GM21381 (cell line): Measurements from ENCODE around the gene CLCN6.

Experiments used
- ATAC-seq: cut with Tn5 transposase; IDR thresholded peaks from one replicate; pipeline ENCODE4 v1.9.1; 2021; ENCODE audit warnings: mild to moderate bottlenecking, moderate library complexity; ENCODE audit not compliant: unreplicated experiment

The CLCN6 gene

DNA sequence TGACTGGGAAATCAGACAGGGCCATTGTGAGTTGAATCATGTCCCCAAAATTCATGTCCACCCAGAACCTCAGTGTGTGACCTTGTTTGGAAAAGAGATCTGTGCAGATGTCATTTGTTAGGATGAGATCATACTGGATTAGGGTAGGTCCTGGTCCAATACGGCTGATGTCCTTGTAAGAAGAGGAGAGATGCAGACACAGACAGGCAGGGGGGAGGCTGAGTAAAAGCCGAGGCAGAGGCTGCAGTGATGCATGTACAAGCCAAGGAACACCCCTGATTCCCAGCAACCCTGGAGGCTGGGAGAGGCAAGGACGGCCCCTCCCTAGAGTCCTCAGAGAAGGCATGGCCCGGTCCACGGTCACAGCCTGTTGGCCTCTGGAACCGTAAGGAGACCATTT lies 68.6 kb downstream of the CLCN6 start:
- no peak for ATAC-seq

DNA sequence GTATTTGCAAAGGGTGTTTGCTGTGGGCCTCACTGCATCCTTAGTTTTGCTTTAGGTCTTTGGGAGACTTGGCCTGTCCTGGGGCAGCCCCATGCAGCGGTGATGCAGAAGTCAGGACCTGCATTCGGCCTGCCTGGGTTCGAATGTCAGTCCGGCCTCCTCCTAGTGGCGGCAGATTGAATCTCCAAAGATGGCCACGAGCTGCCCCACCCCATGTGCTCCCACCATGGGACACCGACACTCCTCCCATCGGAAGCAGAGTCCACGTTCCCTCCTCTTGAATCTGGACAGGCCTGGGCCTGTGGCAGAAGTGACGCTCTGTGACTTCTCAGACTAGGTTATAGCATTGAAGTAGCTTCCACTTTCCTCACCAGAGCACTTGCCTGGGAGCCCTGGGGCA lies 69.1 kb downstream of the CLCN6 start:
- ATAC-seq = no peak

DNA sequence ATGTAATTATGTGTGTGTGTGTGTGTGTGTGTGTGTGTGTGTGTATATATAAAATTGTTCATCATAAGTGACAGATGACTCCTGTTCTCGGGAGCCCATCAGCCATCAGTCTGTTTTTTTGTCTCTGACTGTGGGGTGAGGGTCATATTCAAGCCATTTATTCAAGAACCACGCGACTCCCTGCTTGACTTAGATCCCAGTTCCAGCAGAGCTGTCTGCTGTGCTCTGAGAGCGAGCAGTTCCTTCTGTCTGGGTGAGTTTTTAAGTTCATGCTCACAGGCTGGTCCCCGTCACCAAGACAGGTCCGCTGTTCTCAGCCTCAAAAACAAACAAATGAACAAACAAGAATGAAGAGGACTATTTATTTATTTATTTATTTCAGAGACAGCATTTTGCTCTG lies 71.1 kb downstream of the CLCN6 start:
- ATAC-seq = no peak

DNA sequence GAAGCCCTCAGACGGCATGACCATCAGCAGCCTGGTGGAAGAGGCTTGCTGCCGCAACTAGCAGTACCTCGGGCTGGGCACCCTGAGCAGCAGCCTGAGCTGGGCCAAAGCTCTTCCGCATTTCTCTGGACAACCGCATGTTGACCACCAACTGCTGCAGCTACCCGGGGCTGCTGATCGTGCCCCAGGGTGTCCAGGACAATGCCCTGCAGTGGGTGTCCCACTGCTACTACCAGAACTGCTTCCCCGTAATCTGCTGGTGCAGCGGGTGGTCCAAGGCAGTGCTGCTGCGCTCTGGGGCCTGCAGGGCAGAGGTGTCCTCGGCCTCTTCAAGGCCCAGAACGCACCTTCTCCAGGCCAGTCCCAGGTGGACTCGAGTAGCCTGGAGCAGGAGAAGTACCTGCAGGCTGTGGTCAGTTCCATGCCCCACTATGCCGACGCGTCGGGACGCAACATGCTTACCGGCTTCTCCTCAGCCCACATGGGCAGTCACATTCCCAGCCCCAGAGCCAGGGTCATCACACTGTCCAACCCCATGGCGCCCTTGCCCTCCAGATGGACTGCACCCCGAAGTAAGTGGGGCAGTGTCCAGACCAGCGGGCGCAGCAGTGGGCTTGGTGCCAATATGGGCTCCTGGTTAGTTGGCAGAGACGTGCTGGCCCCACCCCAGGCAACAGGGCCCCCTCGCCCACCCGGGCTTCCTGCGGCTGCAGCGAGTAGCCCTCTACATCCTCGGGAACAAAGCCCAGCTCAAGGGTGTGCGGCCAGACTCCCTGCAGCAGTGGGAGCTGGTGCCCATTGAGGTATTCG lies 72.3 kb downstream of the CLCN6 start:
- no peak for ATAC-seq

DNA sequence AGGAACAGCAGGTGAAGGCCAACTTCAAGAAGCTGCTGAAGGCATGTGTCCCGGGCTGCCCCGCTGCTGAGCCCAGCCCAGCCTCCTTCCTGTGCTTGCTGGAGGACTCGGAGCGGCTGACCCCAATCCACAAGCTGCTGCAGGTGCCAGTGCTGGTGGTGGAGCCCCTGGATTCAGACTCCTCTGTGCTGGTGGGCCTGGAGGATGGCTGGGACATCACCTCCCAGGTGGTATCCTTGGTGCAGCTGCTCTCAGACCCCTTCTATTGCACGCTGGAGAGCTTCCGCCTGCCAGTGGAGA lies 72.8 kb downstream of the CLCN6 start:
- no peak for ATAC-seq

DNA sequence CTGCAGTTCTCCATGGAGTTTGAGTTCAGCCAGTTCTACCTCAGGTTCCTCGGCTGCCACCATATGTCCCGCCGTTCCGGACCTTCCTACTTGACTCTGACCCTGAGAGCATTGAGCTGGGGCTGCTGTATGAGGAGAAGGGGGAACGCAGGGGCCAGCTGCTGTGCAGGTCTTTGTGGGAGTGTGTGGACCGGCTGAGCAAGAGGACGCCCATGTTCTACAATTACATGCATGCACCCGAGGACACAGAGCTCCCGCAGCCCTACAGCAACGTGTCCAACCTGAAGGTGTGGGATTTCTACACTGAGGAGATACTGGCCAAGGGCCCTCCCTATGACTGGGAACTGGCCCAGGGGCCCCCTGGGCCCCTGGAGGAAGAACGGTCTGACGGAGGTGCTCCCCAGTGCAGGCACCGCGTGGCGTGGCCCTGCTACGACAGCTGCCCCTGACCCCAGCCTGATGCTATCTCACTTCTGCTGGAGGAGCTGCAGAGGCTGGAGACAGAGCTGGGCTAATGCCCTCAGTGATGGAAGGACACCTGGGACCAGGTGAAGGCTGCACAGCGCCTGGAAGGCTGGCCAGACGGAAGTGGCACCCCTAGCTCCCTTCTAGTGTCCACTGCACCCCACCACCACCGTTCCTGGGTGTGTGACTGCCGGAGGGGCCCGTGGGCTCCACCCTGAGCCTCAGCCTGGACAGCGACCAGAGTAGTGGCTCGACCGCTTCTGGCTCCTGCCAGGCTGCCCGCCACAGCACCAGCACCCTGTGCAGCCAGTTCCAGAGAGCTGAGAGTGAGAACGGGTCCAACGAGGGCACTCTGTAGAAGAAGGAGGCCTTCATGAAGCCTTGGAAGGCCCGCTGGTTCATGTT lies 73.6 kb downstream of the CLCN6 start:
- ATAC-seq = no peak

DNA sequence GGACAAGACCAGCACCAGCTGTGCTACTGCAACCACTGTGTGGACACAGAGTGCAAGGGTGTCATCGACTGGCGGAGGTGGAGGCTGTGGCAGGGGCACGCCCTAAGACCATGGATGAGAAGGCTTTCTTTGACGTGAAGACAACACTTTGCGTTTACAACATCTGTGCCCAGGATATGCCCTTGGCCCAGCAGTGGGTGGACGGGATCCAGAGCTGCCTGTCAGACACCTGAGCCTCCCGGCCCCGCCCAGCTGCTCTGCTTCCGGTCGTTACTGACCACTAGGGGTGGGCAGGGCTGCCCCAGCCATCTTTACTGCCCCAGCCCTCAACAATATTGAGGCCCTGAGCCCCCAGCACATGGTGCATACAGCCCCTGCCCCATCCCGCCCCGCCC lies 74.2 kb downstream of the CLCN6 start:
- no peak for ATAC-seq

DNA sequence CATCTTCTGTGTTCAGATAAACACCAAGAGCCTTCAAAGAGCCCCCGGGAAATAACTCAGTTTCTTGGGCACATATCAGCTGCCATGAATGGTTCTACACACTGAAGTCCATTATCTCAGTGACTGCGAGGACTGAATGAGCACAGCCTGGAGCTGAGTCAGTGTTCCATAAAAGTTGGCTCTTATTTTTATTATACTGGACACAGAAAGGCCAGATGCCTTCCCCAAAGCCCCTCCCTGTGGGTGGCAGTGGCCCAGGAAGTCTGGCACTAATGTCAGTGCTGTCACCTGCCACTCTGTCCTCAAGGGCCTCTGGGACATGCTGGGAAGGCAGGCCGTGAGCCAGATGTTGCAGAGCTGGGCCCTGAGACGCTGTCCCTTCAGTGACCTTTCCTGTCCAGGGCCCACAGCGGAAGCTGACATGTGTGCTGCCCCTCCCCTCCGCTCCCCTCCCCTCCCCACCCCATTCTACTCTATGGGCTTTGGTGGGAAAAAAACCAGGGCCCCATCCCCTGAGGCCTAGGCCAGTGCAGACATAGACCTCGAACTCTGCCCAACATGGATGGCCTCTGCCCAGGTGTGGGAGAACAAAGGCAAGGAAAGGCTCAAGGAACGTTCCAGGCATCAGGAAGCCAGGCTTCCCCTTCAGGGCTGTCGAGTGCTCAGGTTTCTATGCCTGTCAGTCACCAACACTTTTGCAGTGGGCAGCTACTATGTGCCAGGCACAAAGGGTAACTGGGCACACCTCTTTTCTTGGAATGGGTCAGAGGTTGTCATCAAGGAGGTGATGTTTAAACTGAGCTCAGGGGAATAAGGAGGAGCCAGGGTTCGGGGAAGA lies 75.1 kb downstream of the CLCN6 start:
- ATAC-seq = no peak

DNA sequence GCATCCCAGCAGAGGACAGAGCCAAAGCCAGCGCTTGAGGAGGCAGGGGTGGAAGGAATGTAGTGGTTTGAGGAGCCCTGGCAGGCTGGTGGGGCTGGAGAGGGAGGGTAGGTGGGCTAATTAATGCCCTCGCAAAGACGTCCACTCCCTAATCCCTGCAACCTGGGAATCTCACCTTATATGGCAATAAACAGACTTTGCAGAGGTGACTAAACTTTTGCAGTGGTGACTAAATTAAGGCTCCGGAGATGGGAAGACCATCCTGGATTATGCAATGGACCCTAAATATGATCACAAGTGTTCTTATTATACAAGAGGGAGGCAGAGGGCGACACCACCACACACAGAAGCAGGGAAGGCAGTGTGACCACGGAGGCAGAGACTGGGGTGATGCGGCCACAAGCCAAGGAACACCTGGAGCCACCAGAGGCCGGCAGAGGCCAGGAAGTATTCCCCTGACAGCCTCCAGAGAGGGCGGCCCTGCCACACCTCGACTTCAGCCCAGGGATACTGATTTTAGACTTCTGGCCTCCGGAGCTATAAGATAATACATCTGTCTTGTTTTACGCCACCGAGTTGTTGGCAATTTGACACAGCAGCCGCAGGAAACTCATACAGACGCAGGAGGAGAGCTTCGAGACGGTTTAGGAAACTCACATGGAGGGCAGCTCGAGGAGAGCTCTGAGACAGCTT lies 75.9 kb downstream of the CLCN6 start:
- no peak for ATAC-seq

DNA sequence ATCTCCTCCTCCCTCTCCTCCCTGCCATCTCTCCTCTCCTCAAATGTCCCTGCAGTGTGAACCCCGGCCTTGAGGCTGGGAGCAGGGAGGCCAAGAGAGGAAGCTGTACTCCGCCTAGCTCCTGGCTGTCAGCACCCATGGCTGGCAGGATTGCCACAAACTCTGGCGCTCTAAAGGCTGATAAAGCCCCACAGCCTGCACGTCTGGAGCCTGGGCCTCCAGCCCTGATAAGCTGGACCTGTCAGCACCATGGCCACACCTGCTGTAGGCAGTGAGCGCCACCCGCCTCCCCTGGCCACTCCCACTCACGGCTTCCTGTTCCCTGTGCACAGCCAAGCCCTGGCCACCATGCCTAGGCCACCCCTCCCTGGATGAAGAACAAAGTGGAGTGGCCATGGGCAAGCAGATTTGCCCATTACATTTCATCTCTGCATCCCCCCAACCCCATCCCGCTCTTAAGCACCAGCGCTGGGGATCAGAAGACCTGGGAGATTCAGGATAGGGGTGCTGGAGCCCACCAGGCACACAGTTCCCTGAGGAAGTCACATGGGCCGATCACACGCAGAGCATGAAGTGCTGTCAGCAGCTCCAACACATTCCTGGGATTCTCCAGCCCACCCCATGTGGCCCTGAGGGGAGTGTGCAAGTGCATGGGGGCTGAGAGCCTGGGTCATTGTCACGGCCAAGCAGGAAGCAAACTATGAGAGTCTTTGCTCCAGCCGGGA lies 77.0 kb downstream of the CLCN6 start:
- no peak for ATAC-seq

DNA sequence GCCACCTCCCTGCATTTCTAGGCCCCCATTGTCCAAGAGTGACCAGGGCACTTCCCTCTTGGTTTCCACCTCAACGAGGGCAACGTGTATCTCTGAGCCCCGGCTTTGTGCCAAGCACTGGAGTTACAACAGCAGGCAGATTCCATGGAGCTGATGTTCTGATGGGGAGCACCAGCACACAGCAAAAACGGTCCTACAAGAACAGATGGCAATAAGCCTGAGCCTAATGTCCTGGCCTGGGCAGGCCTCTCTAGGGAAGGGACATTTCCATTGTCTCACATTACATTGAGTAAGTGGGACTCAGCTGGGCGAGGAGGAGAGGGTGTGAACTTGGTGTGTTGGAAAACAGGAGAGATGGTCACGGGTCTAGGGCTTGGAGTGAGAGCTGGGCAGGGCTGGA lies 79.9 kb downstream of the CLCN6 start:
- no peak for ATAC-seq

DNA sequence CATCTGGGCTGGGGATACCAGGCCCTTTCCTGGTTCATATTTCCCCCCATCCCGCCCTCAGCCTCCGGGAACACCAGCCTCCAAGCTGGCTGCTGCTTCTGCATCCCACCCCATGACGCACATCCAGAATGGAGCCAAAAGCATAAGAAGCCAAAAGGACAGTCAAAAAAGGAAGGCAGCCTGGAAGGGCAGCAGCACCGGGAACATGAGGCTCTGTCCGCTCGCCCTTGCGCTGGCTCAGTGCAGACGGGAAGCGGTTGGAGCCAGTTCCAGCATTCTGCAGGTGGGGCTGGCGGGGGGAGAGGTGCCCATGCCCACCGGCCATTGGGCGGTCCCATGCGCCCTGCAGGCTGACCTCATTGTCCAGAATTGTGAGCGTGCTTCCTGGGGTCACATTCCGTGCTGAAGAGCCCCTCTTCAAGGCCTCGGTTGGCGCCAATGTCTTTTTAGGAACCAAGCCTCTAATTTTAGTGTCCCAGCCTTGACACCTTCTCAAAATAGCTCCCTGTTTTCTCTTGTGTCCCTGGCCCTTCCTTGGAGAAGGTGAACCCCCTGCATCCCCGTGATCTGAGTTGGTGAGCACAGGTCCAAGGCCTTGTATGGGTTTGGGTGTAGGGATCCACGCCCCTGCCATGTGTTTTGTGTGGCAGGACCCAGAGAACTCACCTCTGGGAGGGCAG lies 81.1 kb downstream of the CLCN6 start:
- no peak for ATAC-seq

DNA sequence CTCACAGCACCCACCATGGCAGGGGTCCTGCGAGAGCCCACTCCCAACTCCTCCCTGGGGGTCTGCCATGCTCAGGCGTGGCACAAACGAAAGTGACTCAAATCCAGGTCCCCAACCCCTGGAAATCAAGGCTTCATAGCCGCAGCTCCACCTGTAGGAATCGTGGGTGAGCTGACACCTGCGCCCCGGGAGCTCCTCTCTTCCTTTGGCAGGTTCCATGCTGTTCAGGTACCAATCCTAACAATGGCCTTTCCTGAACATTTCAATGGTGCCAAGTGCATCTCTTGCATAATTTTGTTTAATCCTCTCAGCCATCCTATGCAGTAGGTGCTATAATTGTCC lies 81.6 kb downstream of the CLCN6 start:
- ATAC-seq = no peak

DNA sequence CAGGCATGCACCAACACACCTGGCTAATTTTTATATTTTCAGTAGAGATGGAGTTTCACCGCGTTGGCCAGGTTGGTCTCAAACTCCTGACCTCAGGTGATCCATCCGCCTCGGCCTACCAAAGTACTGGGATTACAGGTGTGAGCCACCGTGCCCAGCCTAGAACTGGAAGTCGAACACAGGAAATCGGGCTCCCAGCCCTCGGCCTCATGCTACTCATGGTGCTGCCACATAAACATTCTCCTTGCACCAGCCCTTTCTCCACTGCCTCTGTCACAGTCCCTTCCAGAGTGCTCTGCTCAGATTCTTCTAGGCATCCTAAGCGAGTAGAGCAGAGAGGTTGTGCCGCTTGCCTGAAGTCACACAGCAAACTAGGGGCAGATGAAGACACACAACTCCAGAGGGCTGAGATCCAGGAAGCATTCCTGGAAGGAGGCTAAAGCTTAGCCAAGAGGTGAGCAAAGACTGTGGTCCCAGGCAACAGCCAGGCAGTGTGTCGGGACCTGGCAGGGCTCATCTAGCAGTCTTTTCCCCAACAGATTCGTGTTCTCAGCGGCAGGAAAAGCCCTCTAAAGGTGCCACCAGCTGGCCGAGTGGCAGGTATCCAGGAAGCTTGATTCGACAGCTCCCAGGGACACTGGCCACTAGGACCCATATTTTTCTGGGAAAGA lies 82.3 kb downstream of the CLCN6 start:
- ATAC-seq = no peak

DNA sequence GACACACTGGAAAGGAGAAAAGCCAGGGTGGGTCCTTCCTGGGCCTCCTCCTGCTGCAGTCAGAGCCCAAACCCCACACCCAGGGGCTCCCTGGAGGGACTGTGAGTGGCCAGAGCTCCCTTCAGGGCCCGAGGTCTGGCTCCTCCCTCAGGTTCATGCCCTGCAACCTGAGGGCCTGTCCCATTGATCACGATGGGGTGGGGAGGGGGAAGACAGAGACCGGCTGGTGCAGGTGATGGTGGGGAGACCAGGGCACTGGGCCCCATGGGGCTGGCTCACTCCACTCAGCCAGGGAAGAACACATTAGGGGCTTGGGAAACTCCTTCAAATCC lies 82.9 kb downstream of the CLCN6 start:
- no peak for ATAC-seq

DNA sequence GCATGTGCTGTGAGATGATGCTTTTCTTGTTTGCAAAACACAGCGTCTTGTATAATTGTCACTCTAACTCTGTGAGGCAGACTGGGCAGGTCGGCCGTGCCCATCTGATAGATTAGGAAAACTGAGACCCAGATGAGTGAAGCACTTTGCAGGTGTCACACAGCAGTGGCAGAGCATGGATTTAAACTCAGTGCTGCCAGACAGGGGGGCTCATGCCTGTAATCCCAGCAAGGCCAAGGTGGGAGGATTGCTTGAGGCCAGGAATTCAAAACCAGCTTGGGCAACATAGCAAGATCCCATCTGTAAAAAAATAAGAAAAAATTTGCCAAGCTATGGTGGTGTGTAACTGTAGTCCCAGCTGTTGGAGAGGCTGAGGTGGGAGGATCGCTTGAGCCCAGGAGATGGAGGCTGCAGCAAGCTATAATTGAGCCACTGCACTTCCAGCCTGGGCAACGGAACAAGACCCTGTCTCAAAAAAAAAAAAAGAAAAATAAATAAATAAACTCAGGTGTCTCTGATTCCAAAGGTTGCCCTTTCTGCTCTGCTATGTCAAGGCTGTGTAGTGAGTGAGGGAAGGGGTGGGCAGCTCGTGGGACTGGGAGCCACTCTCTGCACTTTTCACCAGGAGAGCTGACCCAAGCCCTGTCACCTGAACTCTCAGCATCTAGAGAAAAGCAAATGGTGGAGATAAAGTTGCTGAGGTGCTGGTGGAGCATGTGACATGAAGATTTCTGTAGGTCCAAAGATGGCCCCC lies 85.6 kb downstream of the CLCN6 start:
- no peak for ATAC-seq
